GM23338 (cell line): Measurements from ENCODE around the gene REPIN1. TPM values are rescaled to one million over a fixed set of nuclear protein-coding genes. Genes with fewer than 3 reads are reported as not detected.

Experiments used
- ATAC-seq: fragments of 200-7000 bp; cut with Tn5 transposase; 3 replicates; pipeline ENCODE4 v1.9.1; 2020
- DNase-seq: peaks from one replicate; pipeline ENCODE4 v3.0.0-alpha.2; 2015; ENCODE audit warnings: low spot score
- H2AFZ ChIP-seq: fragments of 200-600 bp; sonication (generic); 2 replicates; pipeline ENCODE4 v1.8.0; 2016; ENCODE audit warnings: antibody characterized with exemption, mild to moderate bottlenecking, moderate library complexity
- H3F3A ChIP-seq: fragments of 200-600 bp; sonication (generic); replicated peaks from 2 replicates; pipeline ENCODE4 v1.8.0; 2017; ENCODE audit warnings: antibody characterized with exemption, mixed run types, low read depth
- H3K27ac ChIP-seq: fragments of 200-600 bp; sonication (generic); 2 replicates; pipeline ENCODE4 v1.6.1; 2016; ENCODE audit warnings: low read depth
- H3K27me3 ChIP-seq: fragments of 200-600 bp; sonication (generic); 2 replicates; pipeline ENCODE4 v1.8.0; 2016; ENCODE audit warnings: mild to moderate bottlenecking, mixed run types, moderate library complexity; ENCODE audit not compliant: insufficient read depth
- H3K36me3 ChIP-seq: fragments of 200-600 bp; sonication (generic); 2 replicates; pipeline ENCODE4 v1.8.0; 2016; ENCODE audit warnings: mild to moderate bottlenecking; ENCODE audit not compliant: insufficient read depth
- H3K4me1 ChIP-seq: fragments of 200-600 bp; sonication (generic); 2 replicates; pipeline ENCODE4 v1.8.0; 2016; ENCODE audit warnings: mild to moderate bottlenecking, moderate library complexity; ENCODE audit not compliant: insufficient read depth
- H3K4me2 ChIP-seq: fragments of 200-600 bp; sonication (generic); 2 replicates; pipeline ENCODE4 v1.7.1; 2017; ENCODE audit warnings: mixed run types
- H3K4me3 ChIP-seq: fragments of 200-600 bp; sonication (generic); 2 replicates; pipeline ENCODE4 v1.6.1; 2016; ENCODE audit warnings: mixed run types
- H3K79me2 ChIP-seq: fragments of 200-600 bp; sonication (generic); replicated peaks from 2 replicates; pipeline ENCODE4 v1.8.0; 2017; ENCODE audit warnings: mild to moderate bottlenecking; ENCODE audit not compliant: insufficient read depth
- H3K9me2 ChIP-seq: fragments of 200-600 bp; sonication (generic); 2 replicates; pipeline ENCODE4 v1.8.0; 2017; ENCODE audit not compliant: insufficient read depth
- H4K20me1 ChIP-seq: fragments of 200-600 bp; sonication (generic); replicated peaks from 2 replicates; pipeline ENCODE4 v1.8.0; 2017; ENCODE audit warnings: mild to moderate bottlenecking; ENCODE audit not compliant: insufficient read depth
- H3K27ac Mint-ChIP-seq: 2 replicates; pipeline ENCODE4 v1.8.0; 2020; ENCODE audit warnings: inconsistent platforms, mild to moderate bottlenecking, moderate library complexity, mixed read lengths
- H3K27me3 Mint-ChIP-seq: 3 replicates; pipeline ENCODE4 v1.8.0; 2022; ENCODE audit warnings: low read depth, mild to moderate bottlenecking, moderate library complexity, mixed read lengths, inconsistent platforms; ENCODE audit not compliant: insufficient read depth, poor library complexity
- H3K36me3 Mint-ChIP-seq: 3 replicates; pipeline ENCODE4 v1.8.0; 2021; ENCODE audit warnings: low read depth, mild to moderate bottlenecking, inconsistent platforms, moderate library complexity, mixed read lengths
- H3K4me1 Mint-ChIP-seq: 3 replicates; pipeline ENCODE4 v1.8.0; 2020; ENCODE audit warnings: mild to moderate bottlenecking, inconsistent platforms, mixed read lengths
- H3K4me3 Mint-ChIP-seq: 3 replicates; pipeline ENCODE4 v1.8.0; 2021; ENCODE audit warnings: moderate library complexity, mild to moderate bottlenecking, inconsistent platforms, mixed read lengths
- H3K9me3 Mint-ChIP-seq: 3 replicates; pipeline ENCODE4 v1.8.0; 2020; ENCODE audit warnings: moderate library complexity, mild to moderate bottlenecking, inconsistent platforms, mixed read lengths
- CREB1 ChIP-seq: fragments of 250-450 bp; sonication (Bioruptor Pico); IDR thresholded peaks from 2 replicates; pipeline ENCODE4 v1.5.0; 2020; ENCODE audit warnings: low read depth, mild to moderate bottlenecking, moderate library complexity
- CTCF ChIP-seq, 2 experiments: fragments of 200-600 bp in 1 of 2; sonication (generic) in 1 of 2; conservative IDR thresholded peaks; 2 replicates each; pipeline versions ENCODE4 v1.5.1 to v1.6.1; 2016 to 2017; ENCODE audit warnings: antibody characterized with exemption in 2 of 2, low read depth in 2 of 2, mild to moderate bottlenecking in 2 of 2, moderate library complexity in 1 of 2
- ETS1 ChIP-seq: IDR thresholded peaks from 2 replicates; pipeline ENCODE4 v1.6.1; 2016; ENCODE audit warnings: antibody characterized with exemption
- EZH2 ChIP-seq: fragments of 200-600 bp; sonication (generic); IDR thresholded peaks from one replicate; pipeline ENCODE4 v1.8.0; 2017; ENCODE audit warnings: antibody characterized with exemption, mild to moderate bottlenecking, low read depth; ENCODE audit not compliant: unreplicated experiment
- EZH2phosphoT487 ChIP-seq: fragments of 200-600 bp; sonication (generic); IDR thresholded peaks from one replicate; pipeline ENCODE4 v1.8.1; 2018; ENCODE audit warnings: antibody characterized with exemption; ENCODE audit not compliant: unreplicated experiment
- JUNB ChIP-seq: IDR thresholded peaks from one replicate; pipeline ENCODE4 v1.6.1; 2016; ENCODE audit warnings: antibody characterized with exemption; ENCODE audit not compliant: unreplicated experiment
- NANOG ChIP-seq: IDR thresholded peaks from 2 replicates; pipeline ENCODE4 v1.6.1; 2016; ENCODE audit warnings: antibody characterized with exemption, borderline replicate concordance
- POLR2AphosphoS5 ChIP-seq: IDR thresholded peaks from 2 replicates; pipeline ENCODE4 v1.6.1; 2016; ENCODE audit warnings: antibody characterized with exemption, low read depth
- REST ChIP-seq: IDR thresholded peaks from one replicate; pipeline ENCODE4 v1.6.1; 2018; ENCODE audit warnings: antibody characterized with exemption; ENCODE audit not compliant: unreplicated experiment
- STAT1 ChIP-seq: IDR thresholded peaks from one replicate; pipeline ENCODE4 v1.6.1; 2016; ENCODE audit warnings: antibody characterized with exemption; ENCODE audit not compliant: unreplicated experiment
- ZNF114 ChIP-seq: fragments of 250-450 bp; sonication (Bioruptor Pico); IDR thresholded peaks from 2 replicates; pipeline ENCODE4 v1.5.0; 2020; ENCODE audit warnings: mild to moderate bottlenecking, moderate library complexity
- ZNF331 ChIP-seq: fragments of 250-450 bp; sonication (Bioruptor Pico); IDR thresholded peaks from 2 replicates; pipeline ENCODE4 v1.5.0; 2020; ENCODE audit warnings: low read depth, mild to moderate bottlenecking, moderate library complexity
- ZNF462 ChIP-seq: fragments of 250-450 bp; sonication (Bioruptor Pico); IDR thresholded peaks from 2 replicates; pipeline ENCODE4 v1.5.0; 2020; ENCODE audit warnings: mild to moderate bottlenecking, moderate library complexity
- polyA plus RNA-seq: library from polyadenylated mRNA; unstranded; fragments of >200 nt; fragmentation: Nextera tagmentation; extraction: Ambion mirVana; gene quantifications from 2 replicates; pipeline ENCODE4 v1.2.1, GENCODE V29; 2016
- total RNA-seq: library from RNA; depleted of rRNA; stranded (reverse); fragments of >200 nt; shearing (Covaris generic); gene quantifications from 2 replicates; pipeline ENCODE4 v1.2.3, GENCODE V29; 2014

The REPIN1 gene
- total and polyA plus RNA-seq, 2 experiments from 2014 or later = 29.8 to 156 TPM

- Histone ChIP-seq H3K27ac (no peak overlapping the region; the same call in 1 of the 2 replicates), H3K4me1 (peaks cover 49% of the 10 kb centered on the region), H3K36me3 (no peaks in the 10 kb centered on the region; the same call in 1 of the 2 replicates), H3K4me3 (no peak overlapping the region), H2AFZ (no peak overlapping the region), H3K9me2 (no peaks in the 10 kb centered on the region), H3K79me2 (no peaks in the 10 kb centered on the region), H3F3A (peaks cover 21% of the 10 kb centered on the region), H4K20me1 (no peaks in the 10 kb centered on the region), H3K27me3 (no peaks in the 10 kb centered on the region), H3K4me2 (no peak overlapping the region)
- H3K4me1 Mint-ChIP-seq = peaks cover 57% of the 10 kb centered on the region
- H3K9me3 Mint-ChIP-seq = no peaks in the 10 kb centered on the region; the same call in 2 of the 3 replicates
- H3K27me3 Mint-ChIP-seq = peaks cover 5% of the 10 kb centered on the region
- H3K4me3 Mint-ChIP-seq = no peak overlapping the region
- DNase-seq (no peak), ATAC-seq (no peak)
- H3K27ac Mint-ChIP-seq = no peak overlapping the region
- H3K36me3 Mint-ChIP-seq = no peaks in the 10 kb centered on the region; the same call in 2 of the 3 replicates
- no peak for TF ChIP-seq ZNF114 (CRISPR knock-in tag)
- TF ChIP-seq ZNF462 (CRISPR knock-in tag) = no peak
- TF ChIP-seq CREB1 (CRISPR knock-in tag) = no peak
- no peak for TF ChIP-seq EZH2phosphoT487
- no peak for TF ChIP-seq ZNF331
- no peak for TF ChIP-seq NANOG
- no peak for TF ChIP-seq STAT1
- TF ChIP-seq REST = no peak
- TF ChIP-seq CTCF (conservative IDR thresholded peaks at IDR 0.05; ENCODE audit: low read depth in 2 of 2) = no peak
- no peak for TF ChIP-seq ETS1
- no peak for TF ChIP-seq JUNB
- no peak for TF ChIP-seq POLR2AphosphoS5
- no peak for TF ChIP-seq EZH2
Observed at GRCh38 chr7:150360363-150361058, 8.1 kb upstream of the REPIN1 start.
